B cell (primary cell): ENCODE measurements around the gene FBXO3. TPM values are rescaled to one million over a fixed set of nuclear protein-coding genes. Genes with fewer than 3 reads are reported as not detected.

Experiments
- ATAC-seq: fragments of 200-7000 bp; cut with Tn5 transposase; one replicate; pipeline ENCODE4 v1.10.0; 2021; ENCODE audit warnings: low read depth, mild to moderate bottlenecking, moderate number of reproducible peaks, moderate library complexity
- CTCF ChIA-PET: fragments of 350-600 bp; sonication (Branson Sonifier 250); formaldehyde crosslinking; loops from one replicate; lab custom pipeline; 2021; ENCODE audit warnings: antibody characterized with exemption, inconsistent platforms; lab: Charles Lee
- POLR2A ChIA-PET: fragments of 350-600 bp; sonication (Branson Sonifier 250); formaldehyde crosslinking; loops from one replicate; lab custom pipeline; 2021; ENCODE audit warnings: antibody characterized with exemption; lab: Charles Lee
- DNase-seq: peaks from one replicate; pipeline ENCODE4 v3.0.0; 2013
- H2AFZ ChIP-seq: 2 replicates; pipeline ENCODE4 v1.6.1; 2012; ENCODE audit warnings: mild to moderate bottlenecking, low read depth, low read length; ENCODE audit not compliant: insufficient read depth, poor library complexity, severe bottlenecking
- H3K27ac ChIP-seq, 2 donors: 1 replicate in 1 of 2; 2 replicates in 1 of 2; pipeline ENCODE4 v1.5.1; 2012 to 2013; ENCODE audit warnings: low read length in 2 of 2, mild to moderate bottlenecking in 2 of 2, moderate library complexity in 1 of 2
- H3K27me3 ChIP-seq, 4 experiments: fragments of 200-600 bp in 1 of 4; sonication (generic) in 1 of 4; replicated peaks in 1 of 4; 1 replicate in 2 of 4; 2 replicates in 2 of 4; pipeline versions ENCODE4 v1.6.1 to v1.7.0; 2013 to 2016; ENCODE audit warnings: low read length in 3 of 4, mild to moderate bottlenecking in 2 of 4, mixed read lengths in 1 of 4, moderate library complexity in 1 of 4; ENCODE audit not compliant: insufficient read depth in 4 of 4, control insufficient read depth in 3 of 4; ENCODE audit errors: control extremely low read depth in 1 of 4
- H3K36me3 ChIP-seq, 2 experiments: replicated peaks in 1 of 2; 1 replicate in 1 of 2; 2 replicates in 1 of 2; pipeline versions ENCODE4 v1.6.1 to v1.7.1; 2013; ENCODE audit warnings: low read length in 1 of 2; ENCODE audit not compliant: insufficient read depth in 2 of 2, control insufficient read depth in 1 of 2; ENCODE audit errors: control extremely low read depth in 1 of 2, extremely low read depth in 1 of 2
- H3K4me1 ChIP-seq, 2 donors: fragments of 200-600 bp in 1 of 2; sonication (generic) in 1 of 2; 1 replicate in 1 of 2; 2 replicates in 1 of 2; pipeline versions ENCODE4 v1.5.1 to v1.6.1; 2013 to 2017; ENCODE audit warnings: low read length in 2 of 2; ENCODE audit not compliant: control insufficient read depth in 2 of 2, insufficient read depth in 2 of 2
- H3K4me2 ChIP-seq: replicated peaks from 2 replicates; pipeline ENCODE3; 2012; ENCODE audit warnings: mild to moderate bottlenecking, low read depth, low read length; ENCODE audit not compliant: poor library complexity, severe bottlenecking
- H3K4me3 ChIP-seq, 5 experiments: fragments of 200-600 bp in 1 of 5; sonication (generic) in 1 of 5; 1 replicate in 3 of 5; 2 replicates in 2 of 5; pipeline versions ENCODE4 v1.5.1 to v1.7.0; 2011 to 2016; ENCODE audit warnings: low read length in 4 of 5, mild to moderate bottlenecking in 4 of 5, low read depth in 2 of 5, control low read depth in 1 of 5, moderate library complexity in 1 of 5; ENCODE audit not compliant: insufficient read depth in 1 of 5; ENCODE audit errors: control extremely low read depth in 1 of 5, extremely low read depth in 1 of 5
- H3K79me2 ChIP-seq: fragments of 200-600 bp; sonication (generic); one replicate; pipeline ENCODE4 v1.6.0; 2016; ENCODE audit warnings: low read length; ENCODE audit not compliant: control insufficient read depth, insufficient read depth
- H3K9ac ChIP-seq: fragments of 200-600 bp; sonication (generic); 2 replicates; pipeline ENCODE4 v1.6.1; 2017; ENCODE audit warnings: mild to moderate bottlenecking, low read length, moderate library complexity
- H3K9me3 ChIP-seq, 3 donors: one replicate each; pipeline versions ENCODE4 v1.6.1 to v1.7.1; 2013; ENCODE audit warnings: low read length in 2 of 3; ENCODE audit not compliant: control insufficient read depth in 2 of 3, insufficient read depth in 1 of 3; ENCODE audit errors: control extremely low read depth in 1 of 3
- H4K20me1 ChIP-seq: 2 replicates; pipeline ENCODE4 v1.6.0; 2012; ENCODE audit warnings: mild to moderate bottlenecking, low read length; ENCODE audit not compliant: insufficient read depth, control insufficient read depth, poor library complexity, severe bottlenecking
- H3K27ac Mint-ChIP-seq: one replicate; pipeline ENCODE4 v1.8.0; 2021; ENCODE audit warnings: mixed read lengths
- H3K27me3 Mint-ChIP-seq: one replicate; pipeline ENCODE4 v1.8.0; 2021; ENCODE audit warnings: mixed read lengths
- H3K4me1 Mint-ChIP-seq: one replicate; pipeline ENCODE4 v1.8.0; 2021; ENCODE audit warnings: mixed read lengths
- H3K4me3 Mint-ChIP-seq: one replicate; pipeline ENCODE4 v1.8.0; 2021; ENCODE audit warnings: mixed read lengths
- H3K9me3 Mint-ChIP-seq: one replicate; pipeline ENCODE4 v1.8.0; 2022; ENCODE audit warnings: mixed read lengths; ENCODE audit not compliant: insufficient read depth
- CTCF ChIP-seq: fragments of 200-600 bp; IDR thresholded peaks from one replicate; pipeline ENCODE4 v1.8.0; 2022; ENCODE audit warnings: antibody characterized with exemption, mild to moderate bottlenecking
- EZH2 ChIP-seq: IDR thresholded peaks from 2 replicates; pipeline ENCODE4 v1.6.1; 2012; ENCODE audit warnings: borderline replicate concordance, low read depth, mild to moderate bottlenecking, moderate library complexity, low read length; ENCODE audit not compliant: insufficient read depth, poor library complexity, severe bottlenecking
- WGBS: methylation state at CpG from one replicate; pipeline ENCODE4 v1.1.5; 2013; ENCODE audit warnings: missing lambda C conversion rate; ENCODE audit not compliant: insufficient coverage; 5-methylcytosine and 5-hydroxymethylcytosine counted together
- intact Hi-C: fragments of 100-400 bp; cut with micrococcal nuclease; formaldehyde crosslinking; loops from one replicate; pipeline ENCODE4 v1.10.0; 2022
- polyA plus RNA-seq: library from polyadenylated mRNA; depleted of rRNA; stranded (reverse); fragments of >200 nt; gene quantifications from 2 replicates; pipeline ENCODE4 v1.2.3, GENCODE V29; 2012
- total RNA-seq, 2 donors: library from RNA; stranded (reverse); fragments of 120-200 nt in 1 of 2; gene quantifications; 1 replicate in 1 of 2; 2 replicates in 1 of 2; pipeline versions ENCODE4 v1.2.3 to v1.2.4, GENCODE V29; 2013 to 2022

The FBXO3 gene
- total and polyA plus RNA-seq, 2 donors (not counting 1 experiment from before 2014, with no cell fraction given): 16.8 to 34.3 TPM

DNA sequence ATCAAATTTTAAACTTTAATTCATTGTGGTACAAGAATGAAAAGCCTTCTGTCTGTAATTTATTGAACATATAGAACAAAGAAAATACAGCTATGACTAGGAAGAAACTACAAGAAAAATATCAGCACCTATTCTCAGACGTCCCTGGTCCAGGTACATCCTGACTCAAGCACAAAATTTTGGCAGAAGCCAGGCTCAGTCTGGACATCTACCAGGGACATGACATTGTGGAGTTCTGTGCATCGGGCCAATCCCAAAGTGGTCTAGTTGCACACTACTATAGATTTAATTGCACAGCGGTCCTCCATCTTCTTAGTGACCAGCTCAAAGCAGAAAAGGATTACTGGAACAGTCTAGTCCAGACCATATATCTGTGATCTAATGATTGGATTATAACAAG, 22.4 kb downstream of the FBXO3 start:
- ChIA-PET CTCF (interaction anchor here (1.3 kb wide), 1 partner anchor 10 kb away, joined by 4 read pairs; no protein-coding TSS in a partner anchor), POLR2A (no interaction called here)
- Histone ChIP-seq H3K4me3 (no peak overlapping the region), H4K20me1 (no peaks in the 10 kb centered on the region), H3K36me3 (peaks cover 9 to 61% of the 10 kb centered on the region in 2 experiments), H2AFZ (no peak overlapping the region), H3K27me3 (no peaks in the 10 kb centered on the region), H3K27ac (no peak overlapping the region), H3K9ac (no peak overlapping the region), H3K9me3 (no peaks in the 10 kb centered on the region), H3K4me2 (no peak overlapping the region), H3K79me2 (no peaks in the 10 kb centered on the region), H3K4me1 (no peaks in the 10 kb centered on the region)
- TF ChIP-seq CTCF (no peak), EZH2 (no peak)
- Mint-ChIP-seq H3K9me3 (no peaks in the 10 kb centered on the region), H3K27me3 (no peaks in the 10 kb centered on the region), H3K4me3 (no peak overlapping the region), H3K27ac (no peak overlapping the region), H3K4me1 (no peaks in the 10 kb centered on the region)
- intact Hi-C loops: no loop called here
- DNase-seq (no peak), ATAC-seq (no peak)
- WGBS: 89% methylated on average over 2 of the region's 3 CpGs

- intact Hi-C loops: no loop called here
- Mint-ChIP-seq H3K4me1 (no peaks in the 10 kb centered on the region), H3K9me3 (no peaks in the 10 kb centered on the region), H3K27ac (no peak overlapping the region), H3K27me3 (no peaks in the 10 kb centered on the region), H3K4me3 (no peak overlapping the region)
- Histone ChIP-seq H3K27me3 (no peaks in the 10 kb centered on the region), H2AFZ (no peak overlapping the region), H3K9ac (no peak overlapping the region), H3K36me3 (peaks cover 14 to 41% of the 10 kb centered on the region in 2 experiments), H3K79me2 (no peaks in the 10 kb centered on the region), H3K9me3 (no peaks in the 10 kb centered on the region), H3K27ac (no peak overlapping the region), H3K4me2 (no peak overlapping the region), H4K20me1 (no peaks in the 10 kb centered on the region), H3K4me3 (no peak overlapping the region), H3K4me1 (no peaks in the 10 kb centered on the region)
- no peak for ATAC-seq
- WGBS: no CpG with 5 or more reads among the region's 2 CpGs
- ChIA-PET CTCF (no interaction called here), POLR2A (no interaction called here)
- TF ChIP-seq EZH2: no peak
- no peak for TF ChIP-seq CTCF
- DNase-seq: no peak
These were observed 26.3 kb downstream of the FBXO3 start for GRCh38 chr11:33747979-33748378.
